ENCODE measurements around the gene POU2AF3. TPM values are rescaled to one million over a fixed set of nuclear protein-coding genes. Genes with fewer than 3 reads are reported as not detected.

Gene POU2AF3
- total RNA-seq, 3 donors from 2014 or later (not counting 1 experiment from before 2014, with no cell fraction given) = not detected

- no peak for TF ChIP-seq CTCF (IDR thresholded peaks at IDR 0.05)
- H3K4me1 ChIP-seq (ENCODE audit: control insufficient read depth, insufficient read depth, low read length) = no peaks in the 10 kb centered on the region
- Mint-ChIP-seq H3K4me1 (no peaks in the 10 kb centered on the region), H3K27me3 (ENCODE audit: low read depth in 2 of 2) (peaks cover 23 to 25% of the 10 kb centered on the region in 2 donors), H3K27ac (no peak overlapping the region), H3K36me3 (no peaks in the 10 kb centered on the region), H3K9me3 (peaks cover 3 to 4% of the 10 kb centered on the region in 2 donors), H3K4me3 (no peak overlapping the region)
- H3K27ac ChIP-seq (ENCODE audit: low read length) = no peak overlapping the region
- H3K9me3 ChIP-seq (ENCODE audit: control insufficient read depth, insufficient read depth, low read length) = no peaks in the 10 kb centered on the region
- 86% methylated on average over 9 of the region's 9 CpGs for WGBS (ENCODE audit: insufficient coverage)
- ATAC-seq (no peak), DNase-seq (no peak)
- H3K27me3 ChIP-seq (ENCODE audit: control insufficient read depth, insufficient read depth, low read length) = no peaks in the 10 kb centered on the region
- no peak overlapping the region for H3K4me3 ChIP-seq (ENCODE audit: low read length)
- no peaks in the 10 kb centered on the region for H3K36me3 ChIP-seq (ENCODE audit: control insufficient read depth, insufficient read depth, low read length)
- intact Hi-C loops (cut with micrococcal nuclease) = no loop called here
Observed at GRCh38 chr11:111334532-111335502, 36.5 kb downstream of the POU2AF3 start.

DNA sequence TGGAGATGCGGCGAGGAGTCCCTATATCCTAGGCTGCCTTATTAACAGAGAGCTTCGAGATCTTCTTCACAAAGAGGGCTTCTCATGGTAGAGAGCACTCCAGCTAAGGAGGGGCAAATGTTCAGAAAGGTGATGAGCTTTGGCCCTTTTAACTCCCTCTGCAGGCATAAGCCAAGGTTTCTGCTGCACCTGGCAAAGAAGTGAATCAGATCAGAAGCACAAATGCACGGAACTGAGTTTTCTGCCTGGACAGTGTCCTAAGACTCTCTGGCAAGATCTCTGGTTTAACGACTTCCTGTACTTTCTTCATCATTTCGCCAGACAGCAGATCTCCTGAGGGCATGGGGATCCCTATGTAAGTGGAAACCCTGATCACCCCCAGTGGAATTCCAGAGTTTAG, 37.2 kb downstream of the POU2AF3 start:
- Histone ChIP-seq H3K4me1 (ENCODE audit: control insufficient read depth, insufficient read depth, low read length) (no peaks in the 10 kb centered on the region), H3K4me3 (ENCODE audit: low read length) (no peak overlapping the region), H3K36me3 (ENCODE audit: control insufficient read depth, insufficient read depth, low read length) (no peaks in the 10 kb centered on the region), H3K9me3 (ENCODE audit: control insufficient read depth, insufficient read depth, low read length) (no peaks in the 10 kb centered on the region), H3K27ac (ENCODE audit: low read length) (no peak overlapping the region), H3K27me3 (ENCODE audit: control insufficient read depth, insufficient read depth, low read length) (no peaks in the 10 kb centered on the region)
- Mint-ChIP-seq H3K4me1 (no peaks in the 10 kb centered on the region), H3K36me3 (no peaks in the 10 kb centered on the region), H3K9me3 (peaks cover 3 to 4% of the 10 kb centered on the region in 2 donors), H3K27me3 (ENCODE audit: low read depth in 2 of 2) (peaks cover 25 to 30% of the 10 kb centered on the region in 2 donors), H3K4me3 (no peak overlapping the region), H3K27ac (no peak overlapping the region)
- 88% methylated on average over 6 of the region's 6 CpGs for WGBS (ENCODE audit: insufficient coverage)
- no peak for TF ChIP-seq CTCF (IDR thresholded peaks at IDR 0.05)
- intact Hi-C loops (cut with micrococcal nuclease) = no loop called here
- DNase-seq = no peak
- ATAC-seq = no peak

DNA sequence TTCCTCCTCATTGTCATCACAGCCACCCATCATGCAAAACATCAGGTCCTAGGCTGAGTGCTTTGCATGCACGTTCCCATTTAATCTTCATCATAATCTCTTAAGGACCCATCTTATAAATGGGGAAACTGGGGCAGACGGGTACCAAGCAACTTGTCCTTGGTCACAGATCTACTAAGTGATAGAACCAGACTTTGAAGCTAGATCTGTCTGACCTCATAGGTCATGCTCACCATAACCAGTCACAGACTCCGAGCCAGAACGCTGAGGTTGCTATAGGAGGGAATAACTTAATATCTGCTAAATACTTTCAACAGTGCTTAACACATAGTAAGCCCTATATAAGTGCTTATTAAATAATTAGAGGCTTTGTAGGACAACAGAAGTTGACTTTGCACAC, 37.7 kb downstream of the POU2AF3 start:
- TF ChIP-seq CTCF (IDR thresholded peaks at IDR 0.05) = no peak
- no peak overlapping the region for H3K4me3 ChIP-seq (ENCODE audit: low read length)
- Mint-ChIP-seq H3K27me3 (ENCODE audit: low read depth in 2 of 2) (peaks cover 26 to 32% of the 10 kb centered on the region in 2 donors), H3K36me3 (no peaks in the 10 kb centered on the region), H3K4me3 (no peak overlapping the region), H3K9me3 (peaks cover 3 to 4% of the 10 kb centered on the region in 2 donors), H3K4me1 (no peaks in the 10 kb centered on the region), H3K27ac (no peak overlapping the region)
- no peaks in the 10 kb centered on the region for H3K27me3 ChIP-seq (ENCODE audit: control insufficient read depth, insufficient read depth, low read length)
- H3K4me1 ChIP-seq (ENCODE audit: control insufficient read depth, insufficient read depth, low read length) = no peaks in the 10 kb centered on the region
- ATAC-seq (no peak), DNase-seq (no peak)
- intact Hi-C loops (cut with micrococcal nuclease) = no loop called here
- 89% methylated on average over 2 of the region's 4 CpGs for WGBS (ENCODE audit: insufficient coverage)
- H3K27ac ChIP-seq (ENCODE audit: low read length) = no peak overlapping the region
- no peaks in the 10 kb centered on the region for H3K36me3 ChIP-seq (ENCODE audit: control insufficient read depth, insufficient read depth, low read length)
- H3K9me3 ChIP-seq (ENCODE audit: control insufficient read depth, insufficient read depth, low read length) = no peaks in the 10 kb centered on the region

Measured in natural killer cell (primary cell).